ENCODE measurements around the gene RGS6. TPM values are rescaled to one million over a fixed set of nuclear protein-coding genes. Genes with fewer than 3 reads are reported as not detected.

Gene RGS6
- total and polyA plus RNA-seq, 4 donors, result 0.06 to 5.3 (median 0.17) TPM; not detected in 1

DNA sequence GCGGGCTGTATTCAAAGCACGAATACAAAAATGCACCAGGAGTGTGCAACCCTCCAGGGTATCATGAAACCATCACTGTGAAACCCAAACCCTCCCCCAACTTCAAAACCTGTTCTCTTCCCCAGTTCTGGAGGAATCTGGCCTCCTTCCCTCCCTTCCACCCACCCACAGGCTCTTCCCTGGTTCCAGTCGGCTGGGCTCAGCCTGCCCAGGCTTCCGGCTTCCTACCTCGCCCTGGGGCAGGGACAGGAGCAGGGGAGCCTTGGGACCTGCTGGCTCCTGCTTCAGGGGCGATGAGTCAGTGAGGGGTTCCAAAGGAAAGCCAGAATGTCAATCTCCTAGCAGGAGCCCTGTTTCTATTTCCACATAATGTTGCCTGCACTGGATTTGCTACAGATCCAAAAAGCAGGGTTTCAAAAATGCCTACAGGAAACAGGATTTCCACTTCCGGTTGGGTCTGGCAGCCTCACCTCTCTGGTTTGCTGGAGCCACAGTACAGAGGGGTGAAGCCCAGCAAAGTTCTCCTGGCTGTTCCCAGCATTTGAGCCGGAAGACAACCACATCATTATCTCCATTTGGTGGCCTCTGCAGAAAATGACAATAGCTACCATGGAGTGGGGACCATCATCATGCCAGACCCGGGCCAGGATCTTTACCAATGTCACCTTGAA, 683.4 kb downstream of the RGS6 start:
- no peak overlapping the region for H3K27ac ChIP-seq (ENCODE audit: low read depth in 1 of 2, low read length in 2 of 2)
- DNase-seq (ENCODE audit: low spot score), result no peak
- no peaks in the 10 kb centered on the region for H3K36me3 ChIP-seq (ENCODE audit: control insufficient read depth in 4 of 4, insufficient read depth in 3 of 4, low read depth in 1 of 4, low read length in 3 of 4)
- peaks cover 0 to 16% (median 9%) of the 10 kb centered on the region in 4 donors for H3K4me1 ChIP-seq (ENCODE audit: control insufficient read depth in 4 of 4, insufficient read depth in 4 of 4, low read length in 3 of 4)
- no peaks in the 10 kb centered on the region for H3K9me3 ChIP-seq (ENCODE audit: control insufficient read depth in 4 of 4, low read length in 3 of 4)
- TF ChIP-seq HNF4G (IDR thresholded peaks at IDR 0.05), result no peak
- no peak for TF ChIP-seq MAX (IDR thresholded peaks at IDR 0.05)
- no peak for TF ChIP-seq RAD21 (IDR thresholded peaks at IDR 0.05)
- no peak for TF ChIP-seq FOXA2 (IDR thresholded peaks at IDR 0.05)
- no peak for TF ChIP-seq ZBTB33 (IDR thresholded peaks at IDR 0.05)
- TF ChIP-seq TAF1 (conservative IDR thresholded peaks at IDR 0.05), result no peak
- no peak for TF ChIP-seq SP1 (IDR thresholded peaks at IDR 0.05)
- TF ChIP-seq, protein P1, sequence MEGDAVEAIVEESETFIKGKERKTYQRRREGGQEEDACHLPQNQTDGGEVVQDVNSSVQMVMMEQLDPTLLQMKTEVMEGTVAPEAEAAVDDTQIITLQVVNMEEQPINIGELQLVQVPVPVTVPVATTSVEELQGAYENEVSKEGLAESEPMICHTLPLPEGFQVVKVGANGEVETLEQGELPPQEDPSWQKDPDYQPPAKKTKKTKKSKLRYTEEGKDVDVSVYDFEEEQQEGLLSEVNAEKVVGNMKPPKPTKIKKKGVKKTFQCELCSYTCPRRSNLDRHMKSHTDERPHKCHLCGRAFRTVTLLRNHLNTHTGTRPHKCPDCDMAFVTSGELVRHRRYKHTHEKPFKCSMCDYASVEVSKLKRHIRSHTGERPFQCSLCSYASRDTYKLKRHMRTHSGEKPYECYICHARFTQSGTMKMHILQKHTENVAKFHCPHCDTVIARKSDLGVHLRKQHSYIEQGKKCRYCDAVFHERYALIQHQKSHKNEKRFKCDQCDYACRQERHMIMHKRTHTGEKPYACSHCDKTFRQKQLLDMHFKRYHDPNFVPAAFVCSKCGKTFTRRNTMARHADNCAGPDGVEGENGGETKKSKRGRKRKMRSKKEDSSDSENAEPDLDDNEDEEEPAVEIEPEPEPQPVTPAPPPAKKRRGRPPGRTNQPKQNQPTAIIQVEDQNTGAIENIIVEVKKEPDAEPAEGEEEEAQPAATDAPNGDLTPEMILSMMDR (IDR thresholded peaks at IDR 0.05; ENCODE audit: low read depth, low read length, missing input control), result no peak
- no peak for TF ChIP-seq REST (IDR thresholded peaks at IDR 0.05)
- TF ChIP-seq EGR1 (IDR thresholded peaks at IDR 0.05; ENCODE audit: low read depth in 2 of 2), result no peak
- TF ChIP-seq ATF3 (IDR thresholded peaks at IDR 0.05), result no peak
- TF ChIP-seq NR2F2 (IDR thresholded peaks at IDR 0.05), result no peak
- TF ChIP-seq HNF4A (conservative IDR thresholded peaks at IDR 0.05), result no peak
- TF ChIP-seq RXRA (IDR thresholded peaks at IDR 0.05), result no peak
- TF ChIP-seq YY1 (IDR thresholded peaks at IDR 0.05), result no peak
- WGBS, result 87% methylated on average over 9 of the region's 9 CpGs
- H3K9ac ChIP-seq (ENCODE audit: low read depth in 1 of 2, low read length in 2 of 2), result no peak overlapping the region
- no peak overlapping the region for H3K4me3 ChIP-seq (ENCODE audit: low read depth in 1 of 3, low read length in 3 of 3)
- H3K27me3 ChIP-seq (ENCODE audit: control insufficient read depth in 4 of 4, insufficient read depth in 4 of 4, low read length in 3 of 4), result no peaks in the 10 kb centered on the region

Small RNA genes lying within 50 kb of the gene (small RNA-seq; reads per million reads assigned to genes)
- not detected for gene MIR7843
- not detected for gene RF00019
